H1 (cell line): Measurements from ENCODE around the gene DLEC1. TPM values are rescaled to one million over a fixed set of nuclear protein-coding genes. Genes with fewer than 3 reads are reported as not detected.

ENCODE experiments used
- CTCF ChIA-PET: fragments of 300-600 bp; sonication (Branson Sonifier 250); formaldehyde crosslinking; loops from one replicate; lab custom pipeline; 2021; ENCODE audit not compliant: partially characterized antibody; lab: Charles Lee
- POLR2A ChIA-PET: fragments of 300-600 bp; sonication (Branson Sonifier 250); formaldehyde crosslinking; loops from one replicate; lab custom pipeline; 2021; ENCODE audit warnings: inconsistent platforms; ENCODE audit not compliant: partially characterized antibody; lab: Charles Lee
- DNase-seq, 2 experiments: peaks; one replicate each; pipeline versions ENCODE4 v3.0.0 to v3.0.0-alpha.2; 2010 to 2022; ENCODE audit warnings: low spot score in 2 of 2, low read depth in 1 of 2, mixed read lengths in 1 of 2
- FAIRE-seq: peaks from 2 replicates; lab custom pipeline; 2011; peaks lifted over from hg19 to GRCh38; lab: Jason Lieb, UNC
- H2AFZ ChIP-seq: 2 replicates; pipeline ENCODE4 v1.8.1; 2012; ENCODE audit warnings: low read length, inconsistent platforms
- H2AK5ac ChIP-seq: 2 replicates; pipeline ENCODE4 v1.6.1; 2013; ENCODE audit warnings: low read depth, low read length
- H2BK120ac ChIP-seq: replicated peaks from 2 replicates; pipeline ENCODE3; 2013; ENCODE audit warnings: low read depth, low read length, inconsistent platforms
- H2BK12ac ChIP-seq: 2 replicates; pipeline ENCODE4 v1.6.1; 2013; ENCODE audit warnings: low read depth, low read length
- H2BK15ac ChIP-seq: 2 replicates; pipeline ENCODE4 v1.6.1; 2013; ENCODE audit warnings: low read length
- H2BK20ac ChIP-seq: 2 replicates; pipeline ENCODE4 v1.6.1; 2013; ENCODE audit warnings: low read length
- H2BK5ac ChIP-seq: 2 replicates; pipeline ENCODE4 v1.6.1; 2013; ENCODE audit warnings: low read depth, low read length
- H3K14ac ChIP-seq: 2 replicates; pipeline ENCODE4 v1.6.1; 2013; ENCODE audit warnings: inconsistent platforms; ENCODE audit not compliant: insufficient read length
- H3K18ac ChIP-seq: 2 replicates; pipeline ENCODE4 v1.6.1; 2013; ENCODE audit warnings: low read length; ENCODE audit errors: extremely low read depth
- H3K23ac ChIP-seq: 2 replicates; pipeline ENCODE4 v1.6.1; 2013; ENCODE audit warnings: inconsistent platforms; ENCODE audit not compliant: insufficient read length
- H3K23me2 ChIP-seq: 2 replicates; pipeline ENCODE4 v1.6.1; 2013; ENCODE audit warnings: low read depth, low read length
- H3K27ac ChIP-seq: 2 replicates; pipeline ENCODE4 v1.6.1; 2011; ENCODE audit warnings: low read depth, low read length, inconsistent platforms
- H3K27me3 ChIP-seq, 4 experiments: replicated peaks in 1 of 4; 1 replicate in 1 of 4; 2 replicates in 3 of 4; pipeline versions ENCODE4 v1.6.1 to v1.8.1; 2011 to 2013; ENCODE audit warnings: low read length in 3 of 4, mild to moderate bottlenecking in 3 of 4, inconsistent platforms in 2 of 4, mixed read lengths in 2 of 4, moderate library complexity in 1 of 4; ENCODE audit not compliant: control insufficient read depth in 3 of 4, insufficient read depth in 3 of 4; ENCODE audit errors: extremely low read depth in 1 of 4
- H3K36me3 ChIP-seq, 4 experiments: 2 replicates each; pipeline versions ENCODE4 v1.6.1 to v1.8.1; 2011 to 2013; ENCODE audit warnings: mild to moderate bottlenecking in 4 of 4, low read length in 3 of 4, moderate library complexity in 2 of 4, control low read depth in 1 of 4, inconsistent platforms in 1 of 4; ENCODE audit not compliant: insufficient read depth in 4 of 4, control insufficient read depth in 2 of 4
- H3K4ac ChIP-seq: replicated peaks from 2 replicates; pipeline ENCODE3; 2013; ENCODE audit warnings: low read length, low read depth, mixed read lengths, inconsistent platforms; ENCODE audit not compliant: insufficient read length
- H3K4me1 ChIP-seq, 4 experiments: replicated peaks in 1 of 4; 1 replicate in 1 of 4; 2 replicates in 3 of 4; pipeline versions ENCODE4 v1.6.1 to v1.8.1; 2011 to 2013; ENCODE audit warnings: low read length in 3 of 4, inconsistent platforms in 2 of 4, mixed read lengths in 1 of 4; ENCODE audit not compliant: insufficient read depth in 4 of 4, control insufficient read depth in 3 of 4
- H3K4me2 ChIP-seq, 2 experiments: 2 replicates each; pipeline versions ENCODE4 v1.6.1 to v1.8.1; 2011 to 2013; ENCODE audit warnings: low read depth in 2 of 2, low read length in 2 of 2, control low read depth in 1 of 2, inconsistent platforms in 1 of 2, mild to moderate bottlenecking in 1 of 2; ENCODE audit not compliant: insufficient read depth in 1 of 2
- H3K4me3 ChIP-seq, 4 experiments: fragments of 200-600, 300-600 bp in 1 of 4; sonication (generic), shearing (Covaris generic), sonication (Bioruptor Twin) in 1 of 4; 2 replicates each; pipeline versions ENCODE4 v1.5.1 to v1.8.1; 2011 to 2016; ENCODE audit warnings: low read length in 4 of 4, low read depth in 3 of 4, control low read depth in 2 of 4, inconsistent platforms in 2 of 4, mild to moderate bottlenecking in 2 of 4, mixed read lengths in 1 of 4, moderate library complexity in 1 of 4; ENCODE audit not compliant: insufficient read depth in 2 of 4; ENCODE audit errors: extremely low read depth in 1 of 4
- H3K56ac ChIP-seq: replicated peaks from 2 replicates; pipeline ENCODE3; 2013; ENCODE audit warnings: low read depth, mild to moderate bottlenecking, mixed read lengths, low read length, inconsistent platforms; ENCODE audit not compliant: insufficient read length
- H3K79me1 ChIP-seq: 2 replicates; pipeline ENCODE4 v1.6.1; 2013; ENCODE audit warnings: low read depth, low read length, control low read depth
- H3K79me2 ChIP-seq, 2 experiments: 2 replicates each; pipeline versions ENCODE4 v1.6.1 to v1.8.1; 2012 to 2013; ENCODE audit warnings: low read length in 2 of 2, mild to moderate bottlenecking in 2 of 2, inconsistent platforms in 1 of 2; ENCODE audit not compliant: insufficient read depth in 2 of 2, control insufficient read depth in 1 of 2
- H3K9ac ChIP-seq, 4 experiments: replicated peaks in 1 of 4; 1 replicate in 1 of 4; 2 replicates in 3 of 4; pipeline versions ENCODE4 v1.6.1 to v1.8.1; 2011 to 2013; ENCODE audit warnings: low read depth in 3 of 4, low read length in 3 of 4, control low read depth in 2 of 4, mild to moderate bottlenecking in 2 of 4, moderate library complexity in 2 of 4, inconsistent platforms in 1 of 4; ENCODE audit errors: extremely low read depth in 1 of 4
- H3K9me3 ChIP-seq, 2 experiments: 2 replicates each; pipeline versions ENCODE4 v1.6.1 to v1.8.1; 2012 to 2013; ENCODE audit warnings: mild to moderate bottlenecking in 2 of 2, moderate library complexity in 2 of 2, control low read depth in 1 of 2, inconsistent platforms in 1 of 2, low read depth in 1 of 2, low read length in 1 of 2, mixed read lengths in 1 of 2; ENCODE audit not compliant: insufficient read depth in 2 of 2
- H4K20me1 ChIP-seq, 2 experiments: replicated peaks in 1 of 2; 2 replicates each; pipeline versions ENCODE3 to v1.8.1; 2011 to 2013; ENCODE audit warnings: inconsistent platforms in 2 of 2, low read length in 2 of 2, mild to moderate bottlenecking in 1 of 2; ENCODE audit not compliant: insufficient read depth in 2 of 2, control insufficient read depth in 1 of 2
- H4K5ac ChIP-seq: 2 replicates; pipeline ENCODE4 v1.6.1; 2013; ENCODE audit warnings: low read length, low read depth, mixed read lengths, inconsistent platforms; ENCODE audit not compliant: insufficient read length
- H4K8ac ChIP-seq: 2 replicates; pipeline ENCODE4 v1.8.0; 2013; ENCODE audit warnings: mild to moderate bottlenecking, moderate library complexity, low read length, inconsistent platforms; ENCODE audit not compliant: insufficient read depth; ENCODE audit errors: extremely low read depth
- H4K91ac ChIP-seq: replicated peaks from 2 replicates; pipeline ENCODE3; 2013; ENCODE audit warnings: low read length, mixed read lengths, inconsistent platforms; ENCODE audit not compliant: insufficient read length
- WGBS, 2 experiments: shearing (Covaris generic) in 1 of 2; methylation state at CpG; one replicate each; pipeline versions ENCODE4 v1.1.6 to v1.1.7; 2013 to 2015; ENCODE audit warnings: low lambda C conversion rate in 2 of 2, mixed read lengths in 2 of 2, inconsistent platforms in 1 of 2, low coverage in 1 of 2, missing lambda C conversion rate in 1 of 2; ENCODE audit not compliant: insufficient replicate concordance in 2 of 2, insufficient coverage in 1 of 2, insufficient read length in 1 of 2; ENCODE audit errors: extremely low coverage in 1 of 2, missing lambda C conversion rate in 1 of 2; 5-methylcytosine and 5-hydroxymethylcytosine counted together
- polyA plus RNA-seq, 7 experiments: library from polyadenylated mRNA; depleted of rRNA in 3 of 7; stranded (reverse) in 5 of 7; unstranded in 2 of 7; fragments of >200 nt in 5 of 7; fragments of 200-250 nt in 2 of 7; gene quantifications; 1 replicate in 5 of 7; 2 replicates in 1 of 7; 4 replicates in 1 of 7; pipeline versions ENCODE4 v1.2.1 to v1.2.3, GENCODE V29; 2011 to 2013; ENCODE audit warnings: missing spikeins in 2 of 7, mixed read lengths in 2 of 7
- total RNA-seq: library from RNA; stranded (reverse); fragmentation: NEBNext Ultra II Directional; extraction: Animal tissue kit (Norgen Biotek cat#: 25700); gene quantifications from 2 replicates; pipeline ENCODE4 v1.2.1, GENCODE V29; 2021

Gene DLEC1
- total and polyA plus RNA-seq, 2 of the 8 experiments (the other 6 are each of a cell fraction or from before 2014, with no cell fraction given) = 0.26 to 0.76 TPM

DNA sequence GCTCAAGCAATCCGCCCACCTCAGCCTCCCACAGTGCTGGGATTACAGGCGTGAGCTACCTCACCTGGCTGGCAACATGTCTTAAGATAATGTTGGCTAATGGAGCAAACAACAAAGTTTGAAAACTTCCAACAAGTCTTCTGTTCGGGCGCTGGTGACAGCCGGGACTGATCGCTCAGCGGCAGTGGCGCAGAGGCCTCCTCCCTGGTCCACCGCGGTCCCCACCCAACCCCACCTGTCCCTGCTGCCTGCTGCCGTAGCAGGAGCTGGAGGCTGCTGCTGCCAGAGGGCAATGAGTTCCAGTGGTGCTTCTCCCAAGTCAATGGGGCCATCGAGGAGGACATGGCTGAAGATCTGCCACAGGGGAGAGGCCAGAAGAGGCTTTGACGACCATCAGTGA is 12.1 kb downstream of the DLEC1 start:
- Histone ChIP-seq H3K27me3 (no peaks in the 10 kb centered on the region; a peak in 1 of 7 replicates), H3K4me3 (no peak overlapping the region), H2AK5ac (no peak overlapping the region), H3K56ac (no peak overlapping the region), H2AFZ (no peak overlapping the region), H4K8ac (no peak overlapping the region), H3K4ac (no peak overlapping the region), H3K27ac (no peak overlapping the region), H2BK15ac (no peak overlapping the region), H3K23ac (no peak overlapping the region), H3K9me3 (peaks cover 8 to 18% of the 10 kb centered on the region in 2 experiments; a peak in 3 of 4 replicates), H4K20me1 (no peaks in the 10 kb centered on the region), H2BK120ac (no peak overlapping the region), H4K5ac (no peak overlapping the region), H4K91ac (no peak overlapping the region), H2BK5ac (no peak overlapping the region), H3K79me2 (no peaks in the 10 kb centered on the region), H2BK20ac (no peak overlapping the region), H3K18ac (no peak overlapping the region), H3K14ac (no peak overlapping the region), H2BK12ac (no peak overlapping the region), H3K4me1 (no peaks in the 10 kb centered on the region), H3K4me2 (no peak overlapping the region), H3K79me1 (no peaks in the 10 kb centered on the region), H3K23me2 (no peaks in the 10 kb centered on the region), H3K36me3 (no peaks in the 10 kb centered on the region), H3K9ac (no peak overlapping the region)
- ChIA-PET CTCF (interaction anchor here (1.8 kb wide), 1 partner anchor 11 kb away, joined by 3 read pairs; no protein-coding TSS in a partner anchor), POLR2A (no interaction called here)
- DNase-seq = no peak
- 83% methylated on average over 13 of the region's 13 CpGs; no CpG with 5 or more reads in 1 of the 2 experiments for WGBS, 2 experiments
- FAIRE-seq = no peak
